GM18520 (cell line): Measurements from ENCODE around the gene FGF23.
"Not testable (repeated sequence)": the region's sequence is repeated elsewhere in the genome, so short reads cannot be mapped to it uniquely, and the experiment has no call there.

Experiments
- ATAC-seq: cut with Tn5 transposase; IDR thresholded peaks from one replicate; pipeline ENCODE4 v1.9.1; 2021; ENCODE audit not compliant: unreplicated experiment

Gene FGF23

DNA sequence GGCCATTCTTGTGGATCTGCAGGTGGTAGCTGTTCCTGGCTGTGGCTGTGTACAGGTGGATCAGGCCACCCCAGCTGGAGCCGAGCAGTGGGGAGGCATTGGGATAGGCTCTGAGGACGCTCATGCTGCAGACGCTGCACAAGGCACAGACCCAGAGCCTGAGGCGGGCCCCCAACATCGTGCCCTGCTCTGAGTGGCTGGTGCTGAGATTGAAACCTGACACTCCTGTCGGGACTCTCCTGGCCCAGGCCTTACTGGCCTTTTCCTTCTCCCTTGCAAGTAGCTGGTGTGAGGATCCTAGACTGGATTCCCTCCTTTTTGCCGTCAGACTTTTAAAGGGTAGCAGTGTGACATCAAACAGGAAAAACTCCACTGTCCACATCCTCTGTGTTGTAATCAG lies at the start of gene FGF23:
Gene FGF23, minus strand, starts transcription at position 308 of the 400 bp plus-strand sequence. Its CDS starts 130 bp downstream, at position 178.
- ATAC-seq: no peak

- no peak for ATAC-seq
Observed at GRCh38 chr12:4424422-4424821, 44.9 kb upstream of the FGF23 start.

DNA sequence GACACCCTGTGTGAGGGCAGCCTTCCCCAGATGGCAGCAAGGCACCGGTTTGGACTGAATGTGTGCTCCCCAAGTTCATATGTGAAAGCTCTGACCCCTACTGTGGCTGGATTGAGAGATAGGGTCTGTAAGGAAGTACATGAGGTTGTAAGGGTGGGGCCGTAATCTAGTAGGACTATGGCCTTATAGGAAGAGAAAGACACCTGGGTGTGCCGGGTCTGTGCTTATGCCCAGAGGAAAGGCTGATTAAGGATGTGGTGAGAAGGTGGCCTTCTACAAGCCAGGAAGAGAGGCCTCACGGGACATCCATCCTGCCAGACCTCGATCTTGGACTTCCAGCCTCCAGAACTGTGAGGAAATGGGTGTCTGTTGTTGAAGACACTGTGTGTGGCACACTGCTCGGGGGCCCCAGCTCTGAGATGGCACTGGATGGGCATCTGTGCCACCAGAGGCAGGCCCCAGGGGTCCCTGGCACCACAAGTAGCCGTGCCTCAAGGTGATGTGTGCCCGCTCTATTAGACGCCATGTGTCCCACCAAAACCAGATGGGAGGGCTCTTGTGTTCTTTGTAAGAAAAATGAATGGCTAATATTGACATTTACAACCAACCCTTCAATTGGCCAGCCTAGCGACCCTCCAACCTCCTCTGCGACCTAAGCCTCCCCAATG lies 44.1 kb upstream of the FGF23 start:
- no peak for ATAC-seq

DNA sequence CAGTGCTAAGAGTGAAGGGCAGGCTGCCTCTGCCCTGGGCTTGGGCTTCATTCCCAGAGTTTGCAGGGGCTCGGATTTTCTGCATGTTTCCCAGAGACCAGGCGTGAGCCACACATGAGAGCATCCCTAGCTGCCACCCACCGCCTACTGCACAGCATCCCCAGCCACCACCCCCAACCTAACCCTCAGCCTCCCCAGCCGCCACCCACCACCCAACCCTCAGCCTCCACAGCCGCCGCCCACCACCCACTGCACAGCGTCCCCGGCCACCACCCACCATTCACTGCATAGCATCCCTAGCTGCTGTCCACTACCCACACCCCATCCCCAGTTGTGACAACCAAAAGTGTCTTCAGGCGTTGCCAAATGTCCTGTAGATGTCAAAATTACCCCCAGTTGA lies 43.5 kb upstream of the FGF23 start:
- ATAC-seq: no peak

GRCh38 chr12:4421590-4422031 lies 42.1 kb upstream of the FGF23 start:
- no peak for ATAC-seq

DNA sequence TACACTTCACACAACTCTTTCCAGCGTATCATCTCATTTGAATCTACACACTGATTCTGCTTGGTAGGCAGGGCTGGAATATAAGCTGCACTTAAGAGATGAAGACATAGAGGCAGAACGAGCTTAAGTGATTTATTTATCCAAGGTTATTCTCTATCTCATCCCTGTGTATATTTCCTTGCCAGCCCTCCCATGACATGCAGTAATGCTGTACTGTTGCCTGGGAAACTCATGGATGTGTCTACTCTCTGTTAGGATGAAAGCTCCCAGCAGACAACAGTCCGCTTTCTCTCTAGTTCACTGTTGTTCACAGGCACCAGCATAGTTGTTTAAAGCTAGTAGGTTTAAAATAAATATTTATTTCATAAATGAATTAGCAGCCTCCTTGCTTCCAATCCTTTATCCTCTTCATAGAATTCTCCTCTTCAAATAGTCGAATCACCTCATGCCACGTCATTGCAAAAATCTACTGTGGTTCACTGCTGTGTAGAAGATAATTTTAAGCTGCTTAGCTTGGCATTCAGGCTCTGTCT lies 40.7 kb upstream of the FGF23 start:
- ATAC-seq: no peak

DNA sequence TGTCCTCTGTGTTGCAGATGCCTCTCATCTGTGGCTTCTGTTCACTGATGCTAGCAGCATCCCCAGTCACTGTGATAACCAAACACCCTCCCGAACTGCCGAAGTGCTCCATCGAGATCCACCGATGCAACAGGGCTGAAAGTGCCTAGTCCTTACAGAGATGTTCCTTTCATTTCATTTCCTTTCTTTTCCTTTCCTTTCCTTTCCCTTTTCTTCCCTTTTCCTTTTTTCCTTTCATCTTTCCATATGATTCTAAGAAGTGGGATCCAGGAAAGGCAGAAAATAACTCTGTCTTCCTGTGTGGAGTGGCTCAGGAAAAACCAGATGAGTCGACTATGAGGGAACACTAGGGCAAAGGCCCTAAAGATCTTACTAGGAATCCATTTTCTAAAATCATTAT lies 39.4 kb upstream of the FGF23 start:
- ATAC-seq: no peak

GRCh38 chr12:4417936-4418335 lies 38.4 kb upstream of the FGF23 start:
- ATAC-seq: no peak

GRCh38 chr12:4417455-4417854 lies 37.9 kb upstream of the FGF23 start:
- ATAC-seq: no peak

- no peak for ATAC-seq
Observed at GRCh38 chr12:4416276-4416675, 36.8 kb upstream of the FGF23 start.

GRCh38 chr12:4412465-4412864 lies 33.0 kb upstream of the FGF23 start:
- no peak for ATAC-seq

- no peak for ATAC-seq
Observed at GRCh38 chr12:4412056-4412455, 32.5 kb upstream of the FGF23 start.

DNA sequence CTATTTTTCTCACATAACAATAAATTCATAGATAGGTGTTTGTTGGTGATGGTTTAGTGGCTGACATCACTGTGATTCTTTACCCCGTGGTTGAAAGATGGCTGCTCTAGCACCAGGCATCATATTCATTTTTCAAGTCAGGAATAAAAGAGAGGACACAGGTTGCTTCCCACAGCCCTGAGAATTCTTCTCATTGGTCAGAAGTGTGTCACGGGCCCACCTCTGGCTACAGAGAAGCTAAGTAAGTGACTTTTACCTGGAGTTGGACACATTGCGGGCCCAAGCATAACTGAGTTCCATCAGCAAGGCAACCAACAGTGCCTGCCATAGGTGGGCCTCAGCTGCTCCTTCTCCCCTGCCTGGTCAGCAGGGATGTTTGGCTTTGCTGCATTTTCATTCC lies 27.6 kb upstream of the FGF23 start:
- ATAC-seq: no peak

DNA sequence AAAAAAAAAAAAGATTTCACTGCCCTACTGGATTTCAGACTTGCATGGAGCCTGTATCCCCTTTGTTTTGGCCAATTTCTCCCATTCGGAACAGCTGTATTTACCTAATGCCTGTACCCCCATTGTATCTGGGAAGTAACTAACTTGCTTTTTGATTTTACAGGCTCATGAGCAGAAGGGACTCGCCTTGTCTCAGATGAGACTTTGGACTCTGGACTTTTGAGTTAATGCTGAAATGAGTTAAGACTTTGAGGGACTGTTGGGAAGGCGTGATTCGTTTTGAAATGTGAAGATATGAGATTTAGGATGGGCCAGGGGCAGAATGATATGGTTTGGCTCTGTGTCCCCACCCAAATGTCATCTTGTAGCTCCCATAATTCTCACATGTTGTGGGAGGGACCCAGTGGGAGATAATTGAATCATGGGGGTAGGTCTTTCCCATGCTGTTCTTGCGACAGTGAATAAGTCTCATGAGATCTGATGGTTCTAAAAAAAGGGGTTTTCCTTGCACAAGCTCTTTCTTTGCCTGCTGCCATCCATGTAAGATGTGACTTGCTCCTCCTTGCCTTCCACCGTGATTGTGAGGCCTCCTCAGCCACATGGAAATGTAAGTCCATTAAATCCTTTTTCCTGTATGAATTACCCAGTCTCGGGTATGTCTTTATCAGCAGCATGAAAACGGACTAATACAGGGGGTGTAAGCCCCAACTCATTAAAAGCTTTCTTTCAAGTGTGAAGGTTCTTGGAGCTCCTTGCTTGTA lies 25.5 kb upstream of the FGF23 start:
- ATAC-seq: not testable (repeated sequence)

DNA sequence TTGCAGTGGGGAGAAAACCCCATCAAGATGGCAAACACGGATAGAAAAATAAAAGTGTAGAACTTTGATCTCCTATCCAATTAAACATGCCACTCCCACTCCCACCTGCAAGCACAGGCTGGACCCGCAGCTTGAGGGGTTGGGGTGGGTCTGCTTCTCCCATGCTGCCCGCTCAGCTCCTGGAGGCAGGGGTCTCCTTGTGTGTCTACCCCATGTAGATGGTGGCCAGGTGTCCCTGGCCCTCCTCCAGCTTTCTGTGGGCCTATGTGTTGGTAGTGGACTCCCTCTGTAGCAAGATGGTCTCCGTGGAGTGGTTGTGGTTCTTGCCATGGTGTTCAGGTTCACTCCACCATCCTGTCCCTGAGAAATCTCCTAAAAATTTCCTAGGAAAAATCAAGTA lies 23.5 kb upstream of the FGF23 start:
- no peak for ATAC-seq

DNA sequence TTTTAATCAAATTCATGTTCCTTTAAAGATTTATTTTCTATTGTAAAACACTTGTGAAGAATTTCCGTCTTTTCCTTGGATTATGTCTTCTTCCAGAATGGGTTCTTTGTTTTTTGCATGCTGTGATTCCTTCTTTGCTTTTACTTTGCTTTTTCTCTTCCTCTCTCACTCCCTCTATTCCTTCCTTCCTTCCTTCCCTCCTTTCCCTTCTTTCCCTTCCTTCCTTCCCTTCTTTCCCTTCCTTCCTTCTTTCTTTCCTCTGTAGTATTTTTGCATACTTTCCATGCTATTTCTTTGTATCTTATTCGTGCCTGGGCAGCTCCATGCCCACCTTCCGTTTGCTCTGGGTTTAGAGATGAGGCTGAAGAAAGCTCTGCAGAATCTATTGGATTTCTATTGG lies 21.6 kb upstream of the FGF23 start:
- ATAC-seq: no peak

DNA sequence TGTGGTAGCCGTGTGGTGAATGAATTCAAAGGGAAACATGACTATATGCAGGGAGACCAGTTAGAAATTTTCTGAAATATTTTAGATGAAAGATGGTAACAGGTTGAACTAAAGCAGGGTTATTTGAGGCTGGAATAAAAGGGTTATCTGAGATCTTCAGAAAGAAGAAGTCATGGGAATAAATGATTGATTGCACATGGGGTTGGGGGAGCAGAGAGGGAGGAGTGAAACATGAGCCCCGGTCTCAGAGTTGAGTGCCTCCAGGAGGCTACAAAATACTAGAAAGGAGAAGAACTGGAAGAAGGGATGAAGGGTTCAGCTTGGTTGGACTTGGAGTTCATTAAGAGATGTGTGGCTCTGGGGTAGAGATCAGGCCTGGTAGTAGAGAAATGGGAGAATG lies 16.3 kb upstream of the FGF23 start:
- ATAC-seq: no peak

GRCh38 chr12:4393211-4393610 lies 13.7 kb upstream of the FGF23 start:
- no peak for ATAC-seq

DNA sequence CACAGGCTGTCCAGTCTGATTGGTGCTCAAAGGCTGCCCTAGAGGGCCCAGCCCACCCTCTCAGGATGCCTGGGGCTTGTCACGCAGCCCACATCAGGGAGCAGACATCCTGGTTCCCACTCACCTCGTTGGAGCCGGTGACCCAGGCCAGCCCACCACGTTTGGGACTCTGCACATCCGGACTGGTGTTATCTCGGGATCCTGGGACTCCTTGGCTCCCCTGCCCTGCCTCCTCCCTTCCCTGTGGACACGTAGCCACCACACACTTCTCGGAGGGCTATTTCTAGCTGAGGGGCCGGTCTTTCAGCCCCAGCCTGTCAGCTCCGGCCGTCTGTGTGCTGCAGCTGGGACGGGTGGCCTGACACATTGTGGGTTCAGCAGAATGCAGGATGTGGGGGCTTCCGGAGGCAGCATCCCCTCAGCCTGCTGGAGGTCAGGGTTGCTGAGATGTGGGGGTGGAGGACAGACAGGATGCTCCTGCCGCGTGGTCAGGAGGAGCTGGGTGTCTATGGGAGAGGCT lies 12.8 kb upstream of the FGF23 start:
- ATAC-seq: no peak

GRCh38 chr12:4388662-4389061 lies 9.2 kb upstream of the FGF23 start:
- no peak for ATAC-seq

GRCh38 chr12:4388032-4388431 lies 8.5 kb upstream of the FGF23 start:
- ATAC-seq: no peak

DNA sequence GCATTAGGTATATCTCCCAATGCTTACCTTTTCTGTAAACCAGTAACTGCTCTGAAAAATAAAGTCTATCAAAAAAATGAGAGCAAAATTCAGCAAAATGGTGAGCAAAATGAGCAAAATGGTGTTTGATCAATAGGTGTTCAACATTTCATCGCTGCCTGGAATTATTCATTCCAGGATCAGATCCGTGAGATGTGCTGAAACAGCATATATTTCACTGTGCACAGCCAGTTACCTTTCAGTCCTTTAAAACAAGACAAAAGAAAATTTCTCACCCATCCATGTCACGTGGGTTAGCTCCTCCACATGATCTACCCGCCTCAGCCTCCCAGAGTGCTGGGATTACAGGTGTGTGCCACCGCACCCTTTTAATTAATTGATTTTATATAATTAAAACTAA lies 8.1 kb upstream of the FGF23 start:
- ATAC-seq: no peak
